ENCODE data around the gene RMND5A. TPM values are rescaled to one million over a fixed set of nuclear protein-coding genes. Genes with fewer than 3 reads are reported as not detected.

RMND5A gene
- polyA plus RNA-seq, 2 donors, result 19.2 to 38.5 TPM

DNA sequence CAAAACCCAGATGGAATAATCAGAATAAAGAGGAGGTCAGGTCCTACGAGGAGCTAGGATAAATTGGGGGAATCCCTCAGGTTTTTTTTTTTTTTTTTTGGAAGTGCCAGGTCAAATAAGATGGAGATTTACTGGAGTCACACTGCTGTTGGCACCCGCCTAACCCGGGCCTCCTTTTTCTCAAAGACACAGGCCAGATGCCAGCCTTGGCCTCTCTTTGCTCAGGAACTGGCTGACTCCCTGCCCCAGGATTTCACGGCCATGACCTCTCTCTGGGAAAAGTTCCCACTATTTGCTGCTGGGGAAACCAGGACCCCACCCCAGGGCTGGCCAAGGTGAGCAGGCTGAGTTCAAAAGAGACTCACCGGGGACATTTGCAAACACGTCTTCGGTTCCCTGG is 68.1 kb downstream of the RMND5A start:
- H3K4me3 ChIP-seq (ENCODE audit: low read depth in 1 of 2, low read length in 2 of 2), result no peak overlapping the region
- 43 to 46% methylated on average over 7 of the region's 7 CpGs for WGBS, 2 donors
- H3K36me3 ChIP-seq (ENCODE audit: control insufficient read depth in 2 of 2, insufficient read depth in 2 of 2, low read length in 1 of 2), result no peaks in the 10 kb centered on the region
- H3K4me1 ChIP-seq (ENCODE audit: control insufficient read depth in 2 of 2, insufficient read depth in 2 of 2, low read length in 1 of 2), result peaks cover 18 to 22% of the 10 kb centered on the region in 2 donors
- no peaks in the 10 kb centered on the region for H3K9me3 ChIP-seq (ENCODE audit: control insufficient read depth in 2 of 2, insufficient read depth in 1 of 2, low read depth in 1 of 2, low read length in 1 of 2)
- H3K27me3 ChIP-seq (ENCODE audit: control insufficient read depth in 1 of 2, insufficient read depth in 2 of 2, low read length in 2 of 2), result peaks cover 0 to 19% of the 10 kb centered on the region in 2 donors
- H3K27ac ChIP-seq (ENCODE audit: low read depth in 2 of 2, low read length in 1 of 2), result no peak overlapping the region

DNA sequence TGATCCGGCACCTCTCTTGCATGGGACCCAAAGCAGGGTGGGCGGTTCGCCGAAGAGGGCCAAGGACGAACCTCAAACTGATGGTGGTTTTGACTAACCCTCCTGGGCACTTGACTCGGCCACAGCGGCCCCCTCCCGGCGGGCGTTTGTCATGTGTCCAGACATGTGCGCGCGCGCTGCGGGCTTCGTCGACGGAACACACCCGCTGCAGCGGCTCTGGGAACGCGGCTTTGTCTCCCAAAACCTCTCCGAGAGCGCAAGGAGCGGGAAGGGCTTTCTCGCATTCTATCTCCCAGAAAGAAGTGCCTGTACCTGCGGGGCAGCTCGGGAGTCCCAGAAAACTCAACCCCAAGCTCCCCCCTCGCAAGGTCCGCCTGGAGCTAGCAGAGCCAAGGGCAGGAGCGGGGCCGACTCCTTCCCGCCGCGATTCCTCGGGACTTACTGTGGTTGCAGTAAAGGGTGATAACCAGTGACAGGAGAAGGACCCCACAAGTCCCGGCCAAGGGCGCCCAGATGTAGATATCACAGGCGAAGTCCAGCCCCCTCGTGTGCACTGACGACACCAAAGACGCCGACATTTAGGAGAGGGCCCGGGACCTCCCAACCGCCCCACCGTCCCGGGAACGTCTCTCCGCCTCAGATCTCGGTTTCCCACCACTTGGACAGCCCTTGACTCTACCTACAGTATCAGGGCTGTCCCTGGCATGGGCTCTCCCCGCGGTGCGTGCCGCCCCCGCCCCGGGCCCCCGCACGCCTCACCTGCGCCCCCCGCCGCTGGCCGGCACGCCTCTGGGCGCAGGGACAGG is 69.0 kb downstream of the RMND5A start:
- Histone ChIP-seq H3K27me3 (ENCODE audit: control insufficient read depth in 1 of 2, insufficient read depth in 2 of 2, low read length in 2 of 2) (peaks cover 0 to 19% of the 10 kb centered on the region in 2 donors), H3K9me3 (ENCODE audit: control insufficient read depth in 2 of 2, insufficient read depth in 1 of 2, low read depth in 1 of 2, low read length in 1 of 2) (no peaks in the 10 kb centered on the region), H3K4me3 (ENCODE audit: low read depth in 1 of 2, low read length in 2 of 2) (peak overlapping the region; percentile 28 to 37), H3K27ac (ENCODE audit: low read depth in 2 of 2, low read length in 1 of 2) (peak overlapping the region; percentile 38 to 47), H3K36me3 (ENCODE audit: control insufficient read depth in 2 of 2, insufficient read depth in 2 of 2, low read length in 1 of 2) (no peaks in the 10 kb centered on the region), H3K4me1 (ENCODE audit: control insufficient read depth in 2 of 2, insufficient read depth in 2 of 2, low read length in 1 of 2) (peaks cover 18 to 22% of the 10 kb centered on the region in 2 donors)
- WGBS, 2 donors, result 5% methylated on average over 64 of the region's 64 CpGs

DNA sequence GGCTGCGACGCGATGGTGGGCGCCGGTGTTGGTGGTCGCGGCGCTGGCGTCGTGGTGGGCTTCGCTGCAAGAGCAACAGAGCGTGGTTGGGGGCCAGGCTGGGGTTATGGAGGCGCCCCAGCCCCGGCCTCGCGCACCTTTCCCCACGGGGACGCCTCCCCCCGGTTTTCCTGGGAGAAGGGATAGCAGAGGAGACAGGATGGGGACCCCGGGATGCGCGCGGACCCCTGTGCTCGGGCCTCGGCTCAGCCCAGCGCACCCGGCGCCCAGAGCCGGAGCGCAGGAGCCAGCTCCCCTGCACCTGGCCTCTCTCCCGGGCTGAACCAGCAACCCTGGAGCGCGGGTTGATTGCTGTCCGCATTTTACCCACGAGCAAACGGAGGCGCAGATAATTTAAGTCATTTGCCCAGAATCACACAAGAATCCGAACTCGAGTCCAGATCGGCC is 69.6 kb downstream of the RMND5A start:
- Histone ChIP-seq H3K9me3 (ENCODE audit: control insufficient read depth in 2 of 2, insufficient read depth in 1 of 2, low read depth in 1 of 2, low read length in 1 of 2) (no peaks in the 10 kb centered on the region), H3K27me3 (ENCODE audit: control insufficient read depth in 1 of 2, insufficient read depth in 2 of 2, low read length in 2 of 2) (peaks cover 0 to 19% of the 10 kb centered on the region in 2 donors), H3K27ac (ENCODE audit: low read depth in 2 of 2, low read length in 1 of 2) (peak overlapping the region in 1 of 2 donors; percentile 38), H3K36me3 (ENCODE audit: control insufficient read depth in 2 of 2, insufficient read depth in 2 of 2, low read length in 1 of 2) (no peaks in the 10 kb centered on the region), H3K4me3 (ENCODE audit: low read depth in 1 of 2, low read length in 2 of 2) (peak overlapping the region; percentile 28 to 37), H3K4me1 (ENCODE audit: control insufficient read depth in 2 of 2, insufficient read depth in 2 of 2, low read length in 1 of 2) (peaks cover 18 to 22% of the 10 kb centered on the region in 2 donors)
- 7 to 8% methylated on average over 40 of the region's 40 CpGs for WGBS, 2 donors

DNA sequence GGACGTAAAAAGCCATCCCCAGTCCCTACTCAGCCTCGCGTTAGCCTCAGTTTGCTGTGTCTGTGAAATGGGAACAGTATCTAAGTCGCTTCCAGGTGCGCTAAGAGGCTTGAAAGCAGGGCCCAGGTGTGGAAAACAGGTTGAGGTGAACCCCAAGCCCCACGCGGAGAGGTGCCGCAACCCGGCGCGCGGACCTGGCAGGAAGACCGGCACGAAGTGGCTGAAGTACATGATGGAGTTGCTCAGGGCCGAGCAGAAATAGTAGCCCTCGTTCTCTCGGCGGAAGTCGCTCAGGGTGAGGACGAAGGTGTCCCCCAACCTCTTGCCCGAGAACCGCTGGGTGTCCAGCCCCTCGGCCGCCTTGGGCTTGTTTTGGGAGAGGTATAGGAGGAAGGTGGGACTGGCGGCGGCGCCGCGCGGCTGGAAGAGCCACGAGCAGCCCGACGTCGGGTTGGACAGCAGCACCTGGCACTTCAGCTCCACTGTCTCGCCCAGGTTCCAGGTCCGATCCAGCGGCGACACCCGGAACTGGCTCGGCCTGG is 70.1 kb downstream of the RMND5A start:
- H3K27me3 ChIP-seq (ENCODE audit: control insufficient read depth in 1 of 2, insufficient read depth in 2 of 2, low read length in 2 of 2), result peaks cover 0 to 19% of the 10 kb centered on the region in 2 donors
- WGBS, 2 donors, result 5 to 6% methylated on average over 40 of the region's 40 CpGs
- peaks cover 18 to 22% of the 10 kb centered on the region in 2 donors for H3K4me1 ChIP-seq (ENCODE audit: control insufficient read depth in 2 of 2, insufficient read depth in 2 of 2, low read length in 1 of 2)
- peak overlapping the region; percentile 28 to 37 for H3K4me3 ChIP-seq (ENCODE audit: low read depth in 1 of 2, low read length in 2 of 2)
- no peaks in the 10 kb centered on the region for H3K36me3 ChIP-seq (ENCODE audit: control insufficient read depth in 2 of 2, insufficient read depth in 2 of 2, low read length in 1 of 2)
- no peaks in the 10 kb centered on the region for H3K9me3 ChIP-seq (ENCODE audit: control insufficient read depth in 2 of 2, insufficient read depth in 1 of 2, low read depth in 1 of 2, low read length in 1 of 2)
- peak overlapping the region in 1 of 2 donors; percentile 41 for H3K27ac ChIP-seq (ENCODE audit: low read depth in 2 of 2, low read length in 1 of 2)

DNA sequence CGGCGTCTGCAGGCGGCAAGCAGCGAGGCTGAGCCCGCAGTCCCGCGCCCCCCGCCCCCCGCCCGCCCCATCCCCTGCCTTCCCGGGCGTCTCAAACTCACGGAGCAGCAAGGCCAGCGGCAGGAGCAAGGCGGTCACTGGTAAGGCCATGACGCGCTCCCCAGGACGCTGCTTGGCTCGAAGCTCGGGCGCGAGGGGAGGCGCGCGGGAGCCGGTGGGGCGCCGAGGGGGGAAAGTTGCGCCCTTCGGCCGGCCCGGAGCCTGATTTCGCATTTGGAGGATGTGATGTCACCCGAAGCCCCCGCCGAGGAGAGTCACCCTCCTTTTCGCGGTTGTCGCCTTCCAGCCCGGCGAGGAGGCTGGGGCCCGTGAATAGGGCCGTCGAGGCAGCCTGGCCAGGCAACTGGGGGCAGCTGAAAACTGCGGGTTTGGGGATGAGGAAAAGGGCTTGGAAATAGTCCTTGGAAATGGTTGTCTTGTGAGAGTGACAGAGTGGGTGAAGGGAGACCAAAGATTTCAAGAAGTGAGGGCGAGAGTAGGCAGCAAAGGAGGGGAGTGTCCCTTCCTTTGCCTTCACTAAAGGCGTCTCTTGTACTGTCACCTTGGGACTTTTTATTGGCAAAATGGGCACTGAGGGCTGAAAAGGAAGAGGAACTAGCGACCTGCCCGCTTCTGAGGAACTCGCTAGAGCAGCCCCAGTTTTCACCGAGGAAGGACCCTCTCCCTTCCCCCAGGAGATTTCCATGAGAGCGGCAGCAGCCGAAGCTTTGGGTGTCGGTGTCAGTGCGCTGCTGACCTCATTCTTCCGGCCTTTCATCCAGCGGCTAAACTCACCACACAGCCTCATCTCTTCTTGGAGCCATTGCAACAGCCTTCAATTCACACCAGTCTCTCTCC is 70.8 kb downstream of the RMND5A start, which contains the start of gene CD8A:
TSS of gene CD8A (minus strand) at position 238 of the 897 bp plus-strand sequence. CDS start at position 150, 88 bp downstream.
- 5 to 6% methylated on average over 55 to 57 of the region's 57 CpGs for WGBS, 2 donors
- peak within 1 kb of the TSS; percentile 16 to 47 for H3K27ac ChIP-seq (ENCODE audit: low read depth in 2 of 2, low read length in 1 of 2)
- H3K27me3 ChIP-seq (ENCODE audit: control insufficient read depth in 1 of 2, insufficient read depth in 2 of 2, low read length in 2 of 2), result peaks cover 0 to 19% of the 10 kb centered on the region in 2 donors
- H3K4me1 ChIP-seq (ENCODE audit: control insufficient read depth in 2 of 2, insufficient read depth in 2 of 2, low read length in 1 of 2), result peaks cover 18 to 22% of the 10 kb centered on the region in 2 donors
- peak within 1 kb of the TSS; percentile 28 to 37 for H3K4me3 ChIP-seq (ENCODE audit: low read depth in 1 of 2, low read length in 2 of 2)
- no peaks in the 10 kb centered on the region for H3K9me3 ChIP-seq (ENCODE audit: control insufficient read depth in 2 of 2, insufficient read depth in 1 of 2, low read depth in 1 of 2, low read length in 1 of 2)
- H3K36me3 ChIP-seq (ENCODE audit: control insufficient read depth in 2 of 2, insufficient read depth in 2 of 2, low read length in 1 of 2), result no peaks in the 10 kb centered on the region

DNA sequence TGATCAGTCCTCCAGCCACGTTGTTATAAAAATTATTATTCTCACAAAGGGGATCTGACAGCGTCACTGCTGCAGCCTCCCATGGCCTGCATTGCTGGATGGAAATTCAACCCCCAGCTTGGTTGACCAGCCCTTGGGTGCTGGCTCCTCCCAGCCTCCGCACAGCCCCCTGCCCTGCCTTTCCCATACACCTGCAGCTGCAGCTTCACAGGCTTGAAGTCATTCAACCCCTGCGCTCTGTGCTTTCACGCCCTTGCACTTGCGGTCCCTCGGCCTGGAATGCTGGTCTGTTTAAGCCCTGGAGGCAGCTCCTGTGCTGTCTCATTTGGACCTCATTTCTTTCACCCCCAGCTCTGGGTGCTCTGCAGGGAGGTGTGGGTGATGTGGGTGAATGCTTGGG is 71.5 kb downstream of the RMND5A start:
- H3K36me3 ChIP-seq (ENCODE audit: control insufficient read depth in 2 of 2, insufficient read depth in 2 of 2, low read length in 1 of 2), result no peaks in the 10 kb centered on the region
- no peaks in the 10 kb centered on the region for H3K9me3 ChIP-seq (ENCODE audit: control insufficient read depth in 2 of 2, insufficient read depth in 1 of 2, low read depth in 1 of 2, low read length in 1 of 2)
- H3K4me1 ChIP-seq (ENCODE audit: control insufficient read depth in 2 of 2, insufficient read depth in 2 of 2, low read length in 1 of 2), result peaks cover 18 to 22% of the 10 kb centered on the region in 2 donors
- 41 to 45% methylated on average over 7 of the region's 7 CpGs for WGBS, 2 donors
- H3K27ac ChIP-seq (ENCODE audit: low read depth in 2 of 2, low read length in 1 of 2), result peak overlapping the region in 1 of 2 donors; percentile 41
- H3K27me3 ChIP-seq (ENCODE audit: control insufficient read depth in 1 of 2, insufficient read depth in 2 of 2, low read length in 2 of 2), result peaks cover 0 to 19% of the 10 kb centered on the region in 2 donors
- H3K4me3 ChIP-seq (ENCODE audit: low read depth in 1 of 2, low read length in 2 of 2), result peak overlapping the region; percentile 11 to 37

DNA sequence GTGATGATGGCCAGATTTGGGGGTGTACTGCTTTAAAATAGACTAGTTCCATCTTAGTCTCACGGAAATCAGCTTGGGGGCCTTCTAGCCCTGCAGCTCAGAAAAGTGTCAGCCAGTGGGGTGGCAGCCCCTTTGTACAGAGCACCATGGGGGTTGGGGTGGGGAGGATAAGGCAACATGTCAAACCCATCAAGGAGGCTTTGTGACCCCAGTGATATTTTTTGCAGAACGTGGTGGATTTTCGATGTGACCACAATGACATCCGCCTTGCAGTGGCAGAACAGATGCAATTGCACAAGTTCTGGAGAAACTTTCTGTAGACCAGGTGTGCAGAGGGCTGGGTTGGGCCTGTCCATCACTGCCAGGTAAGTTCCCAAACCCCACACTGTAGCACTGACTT is 73.7 kb downstream of the RMND5A start:
- Histone ChIP-seq H3K4me1 (ENCODE audit: control insufficient read depth in 2 of 2, insufficient read depth in 2 of 2, low read length in 1 of 2) (peaks cover 18 to 22% of the 10 kb centered on the region in 2 donors), H3K27ac (ENCODE audit: low read depth in 2 of 2, low read length in 1 of 2) (no peak overlapping the region), H3K36me3 (ENCODE audit: control insufficient read depth in 2 of 2, insufficient read depth in 2 of 2, low read length in 1 of 2) (no peaks in the 10 kb centered on the region), H3K27me3 (ENCODE audit: control insufficient read depth in 1 of 2, insufficient read depth in 2 of 2, low read length in 2 of 2) (peaks cover 0 to 17% of the 10 kb centered on the region in 2 donors), H3K9me3 (ENCODE audit: control insufficient read depth in 2 of 2, insufficient read depth in 1 of 2, low read depth in 1 of 2, low read length in 1 of 2) (peaks cover 0 to 2% of the 10 kb centered on the region in 2 donors), H3K4me3 (ENCODE audit: low read depth in 1 of 2, low read length in 2 of 2) (no peak overlapping the region)
- 78 to 81% methylated on average over 4 of the region's 4 CpGs for WGBS, 2 donors

DNA sequence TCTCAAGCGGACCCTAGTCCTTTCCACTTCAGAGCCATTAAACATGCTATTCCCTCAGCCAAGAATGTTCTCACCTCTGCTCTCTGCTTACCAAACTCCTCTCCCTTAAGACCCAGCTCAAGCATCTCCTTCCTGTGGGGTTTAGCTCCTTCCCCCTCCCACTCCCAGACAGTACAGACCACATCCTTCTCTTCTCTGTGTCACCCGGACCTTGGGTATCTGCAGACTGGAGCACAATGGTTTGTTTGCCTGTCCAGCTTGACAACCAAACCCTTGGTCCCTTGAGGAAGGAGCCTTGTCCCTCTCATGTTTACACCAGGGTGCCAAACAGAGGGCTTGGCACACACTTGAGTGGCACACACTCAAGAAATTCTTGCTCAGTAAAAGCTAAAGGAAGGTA is 74.8 kb downstream of the RMND5A start:
- H3K36me3 ChIP-seq (ENCODE audit: control insufficient read depth in 2 of 2, insufficient read depth in 2 of 2, low read length in 1 of 2), result no peaks in the 10 kb centered on the region
- peaks cover 10 to 12% of the 10 kb centered on the region in 2 donors for H3K4me1 ChIP-seq (ENCODE audit: control insufficient read depth in 2 of 2, insufficient read depth in 2 of 2, low read length in 1 of 2)
- 71 to 74% methylated on average over 2 of the region's 2 CpGs for WGBS, 2 donors
- H3K9me3 ChIP-seq (ENCODE audit: control insufficient read depth in 2 of 2, insufficient read depth in 1 of 2, low read depth in 1 of 2, low read length in 1 of 2), result peaks cover 0 to 2% of the 10 kb centered on the region in 2 donors
- H3K27ac ChIP-seq (ENCODE audit: low read depth in 2 of 2, low read length in 1 of 2), result no peak overlapping the region
- H3K27me3 ChIP-seq (ENCODE audit: control insufficient read depth in 1 of 2, insufficient read depth in 2 of 2, low read length in 2 of 2), result peaks cover 0 to 9% of the 10 kb centered on the region in 2 donors
- H3K4me3 ChIP-seq (ENCODE audit: low read depth in 1 of 2, low read length in 2 of 2), result no peak overlapping the region

Measured in esophagus (tissue), 2 donors.